Neural cell (in vitro differentiated cells): ENCODE measurements around the gene BPIFB1.

Source experiments
- CTCF ChIP-seq: fragments of 450-650 bp; IDR thresholded peaks from 2 replicates; pipeline ENCODE4 v1.5.1; 2014; ENCODE audit warnings: antibody characterized with exemption, mild to moderate bottlenecking, moderate library complexity; ENCODE audit not compliant: poor library complexity, severe bottlenecking
- EP300 ChIP-seq: fragments of 450-650 bp; conservative IDR thresholded peaks from 2 replicates; pipeline ENCODE4 v1.6.1; 2014; ENCODE audit warnings: antibody characterized with exemption, mild to moderate bottlenecking, moderate library complexity; ENCODE audit not compliant: poor library complexity, severe bottlenecking
- MXI1 ChIP-seq: fragments of 450-650 bp; conservative IDR thresholded peaks from 2 replicates; pipeline ENCODE4 v1.6.1; 2014; ENCODE audit warnings: antibody characterized with exemption, mild to moderate bottlenecking; ENCODE audit not compliant: poor library complexity, severe bottlenecking
- RAD21 ChIP-seq: fragments of 450-650 bp; conservative IDR thresholded peaks from 2 replicates; pipeline ENCODE4 v1.6.1; 2014; ENCODE audit warnings: antibody characterized with exemption, mild to moderate bottlenecking, moderate library complexity
- REST ChIP-seq: IDR thresholded peaks from 2 replicates; pipeline ENCODE4 v1.6.1; 2012; ENCODE audit warnings: borderline replicate concordance
- SMC3 ChIP-seq: fragments of 450-650 bp; conservative IDR thresholded peaks from 2 replicates; pipeline ENCODE4 v1.6.1; 2014; ENCODE audit warnings: antibody characterized with exemption, mild to moderate bottlenecking, moderate library complexity; ENCODE audit not compliant: poor library complexity

- TF ChIP-seq CTCF (no peak), REST (no peak), MXI1 (no peak), RAD21 (no peak), EP300 (no peak), SMC3 (no peak)
Observed at GRCh38 chr20:33308668-33309067, 25.7 kb downstream of the BPIFB1 start.
